ENCODE results near the gene LENG8.

DNA sequence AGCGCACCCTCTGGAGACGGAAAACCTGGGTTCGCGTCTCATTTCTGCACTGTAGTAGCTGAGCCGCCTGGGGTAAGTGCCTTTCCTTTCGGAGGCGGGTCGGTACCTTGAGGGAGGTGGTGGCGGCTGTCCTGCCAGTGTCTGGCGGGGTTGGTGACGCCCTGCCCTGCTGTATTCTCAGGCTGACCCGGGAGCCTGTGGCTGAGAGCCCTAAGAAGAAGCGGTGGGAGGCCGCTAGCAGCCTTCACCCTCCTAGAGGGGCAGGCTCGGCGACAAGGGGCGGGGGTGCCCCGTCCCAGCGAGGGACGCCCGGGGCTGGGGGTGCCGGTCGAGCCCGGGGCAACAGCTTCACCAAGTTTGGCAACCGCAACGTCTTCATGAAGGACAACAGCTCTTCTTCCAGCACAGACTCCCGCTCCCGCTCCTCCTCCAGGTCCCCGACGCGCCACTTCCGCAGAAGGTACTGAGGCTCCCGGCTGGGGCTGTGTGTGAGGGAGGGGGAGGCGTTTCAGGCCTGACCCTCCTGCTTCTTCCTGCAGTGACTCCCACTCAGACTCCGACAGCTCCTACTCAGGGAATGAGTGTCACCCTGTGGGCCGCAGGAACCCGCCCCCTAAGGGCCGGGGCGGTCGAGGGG is 6.9 kb downstream of the LENG8 start:
- TF ChIP-seq, protein P1, sequence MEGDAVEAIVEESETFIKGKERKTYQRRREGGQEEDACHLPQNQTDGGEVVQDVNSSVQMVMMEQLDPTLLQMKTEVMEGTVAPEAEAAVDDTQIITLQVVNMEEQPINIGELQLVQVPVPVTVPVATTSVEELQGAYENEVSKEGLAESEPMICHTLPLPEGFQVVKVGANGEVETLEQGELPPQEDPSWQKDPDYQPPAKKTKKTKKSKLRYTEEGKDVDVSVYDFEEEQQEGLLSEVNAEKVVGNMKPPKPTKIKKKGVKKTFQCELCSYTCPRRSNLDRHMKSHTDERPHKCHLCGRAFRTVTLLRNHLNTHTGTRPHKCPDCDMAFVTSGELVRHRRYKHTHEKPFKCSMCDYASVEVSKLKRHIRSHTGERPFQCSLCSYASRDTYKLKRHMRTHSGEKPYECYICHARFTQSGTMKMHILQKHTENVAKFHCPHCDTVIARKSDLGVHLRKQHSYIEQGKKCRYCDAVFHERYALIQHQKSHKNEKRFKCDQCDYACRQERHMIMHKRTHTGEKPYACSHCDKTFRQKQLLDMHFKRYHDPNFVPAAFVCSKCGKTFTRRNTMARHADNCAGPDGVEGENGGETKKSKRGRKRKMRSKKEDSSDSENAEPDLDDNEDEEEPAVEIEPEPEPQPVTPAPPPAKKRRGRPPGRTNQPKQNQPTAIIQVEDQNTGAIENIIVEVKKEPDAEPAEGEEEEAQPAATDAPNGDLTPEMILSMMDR (IDR thresholded peaks at IDR 0.05; ENCODE audit: poor library complexity, severe bottlenecking), result no peak
- TF ChIP-seq POLR2AphosphoS5 (IDR thresholded peaks at IDR 0.05) (peak; percentile 6), TAF1 (IDR thresholded peaks at IDR 0.05; ENCODE audit: low read depth) (no peak), EP300 (conservative IDR thresholded peaks at IDR 0.05; ENCODE audit: poor library complexity, severe bottlenecking) (no peak), SMC3 (conservative IDR thresholded peaks at IDR 0.05; ENCODE audit: poor library complexity) (no peak), MXI1 (conservative IDR thresholded peaks at IDR 0.05; ENCODE audit: poor library complexity, severe bottlenecking) (no peak), EZH2 (IDR thresholded peaks at IDR 0.05; ENCODE audit: borderline replicate concordance, insufficient read depth, low read length, poor library complexity, severe bottlenecking) (no peak)
- TF ChIP-seq, protein P2, sequence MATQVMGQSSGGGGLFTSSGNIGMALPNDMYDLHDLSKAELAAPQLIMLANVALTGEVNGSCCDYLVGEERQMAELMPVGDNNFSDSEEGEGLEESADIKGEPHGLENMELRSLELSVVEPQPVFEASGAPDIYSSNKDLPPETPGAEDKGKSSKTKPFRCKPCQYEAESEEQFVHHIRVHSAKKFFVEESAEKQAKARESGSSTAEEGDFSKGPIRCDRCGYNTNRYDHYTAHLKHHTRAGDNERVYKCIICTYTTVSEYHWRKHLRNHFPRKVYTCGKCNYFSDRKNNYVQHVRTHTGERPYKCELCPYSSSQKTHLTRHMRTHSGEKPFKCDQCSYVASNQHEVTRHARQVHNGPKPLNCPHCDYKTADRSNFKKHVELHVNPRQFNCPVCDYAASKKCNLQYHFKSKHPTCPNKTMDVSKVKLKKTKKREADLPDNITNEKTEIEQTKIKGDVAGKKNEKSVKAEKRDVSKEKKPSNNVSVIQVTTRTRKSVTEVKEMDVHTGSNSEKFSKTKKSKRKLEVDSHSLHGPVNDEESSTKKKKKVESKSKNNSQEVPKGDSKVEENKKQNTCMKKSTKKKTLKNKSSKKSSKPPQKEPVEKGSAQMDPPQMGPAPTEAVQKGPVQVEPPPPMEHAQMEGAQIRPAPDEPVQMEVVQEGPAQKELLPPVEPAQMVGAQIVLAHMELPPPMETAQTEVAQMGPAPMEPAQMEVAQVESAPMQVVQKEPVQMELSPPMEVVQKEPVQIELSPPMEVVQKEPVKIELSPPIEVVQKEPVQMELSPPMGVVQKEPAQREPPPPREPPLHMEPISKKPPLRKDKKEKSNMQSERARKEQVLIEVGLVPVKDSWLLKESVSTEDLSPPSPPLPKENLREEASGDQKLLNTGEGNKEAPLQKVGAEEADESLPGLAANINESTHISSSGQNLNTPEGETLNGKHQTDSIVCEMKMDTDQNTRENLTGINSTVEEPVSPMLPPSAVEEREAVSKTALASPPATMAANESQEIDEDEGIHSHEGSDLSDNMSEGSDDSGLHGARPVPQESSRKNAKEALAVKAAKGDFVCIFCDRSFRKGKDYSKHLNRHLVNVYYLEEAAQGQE (IDR thresholded peaks at IDR 0.05; ENCODE audit: borderline replicate concordance), result no peak
